GM18870 (cell line): ENCODE results near the gene LHB.

Experiments
- ATAC-seq: cut with Tn5 transposase; IDR thresholded peaks from one replicate; pipeline ENCODE4 v1.9.1; 2021; ENCODE audit warnings: moderate library complexity; ENCODE audit not compliant: unreplicated experiment

LHB gene

GRCh38 chr19:49014123-49014869 lies 2.6 kb downstream of the LHB start:
- no peak for ATAC-seq

DNA sequence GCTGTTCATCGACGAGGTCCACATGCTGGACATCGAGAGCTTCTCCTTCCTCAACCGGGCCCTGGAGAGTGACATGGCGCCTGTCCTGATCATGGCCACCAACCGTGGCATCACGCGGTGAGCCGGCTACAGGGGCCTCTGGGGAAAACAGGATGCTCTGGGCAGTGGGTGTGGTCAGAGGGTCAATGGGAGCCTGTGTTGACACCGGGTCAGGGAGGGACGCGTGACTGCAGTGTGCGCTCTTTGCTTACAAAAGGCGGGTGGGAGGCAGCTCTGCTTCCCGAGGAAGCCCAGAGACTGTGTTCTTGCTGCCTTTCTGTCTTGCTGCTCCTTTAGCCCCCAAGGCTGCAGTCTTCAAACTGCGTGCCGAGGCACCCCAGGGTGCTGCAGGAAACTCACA lies 5.7 kb downstream of the LHB start:
- ATAC-seq: no peak

GRCh38 chr19:49010453-49010852 lies 6.4 kb downstream of the LHB start:
- no peak for ATAC-seq

- no peak for ATAC-seq
These were observed 7.1 kb downstream of the LHB start for GRCh38 chr19:49009828-49010227.

- ATAC-seq: no peak
These were observed 10.0 kb downstream of the LHB start for GRCh38 chr19:49006905-49007304.

DNA sequence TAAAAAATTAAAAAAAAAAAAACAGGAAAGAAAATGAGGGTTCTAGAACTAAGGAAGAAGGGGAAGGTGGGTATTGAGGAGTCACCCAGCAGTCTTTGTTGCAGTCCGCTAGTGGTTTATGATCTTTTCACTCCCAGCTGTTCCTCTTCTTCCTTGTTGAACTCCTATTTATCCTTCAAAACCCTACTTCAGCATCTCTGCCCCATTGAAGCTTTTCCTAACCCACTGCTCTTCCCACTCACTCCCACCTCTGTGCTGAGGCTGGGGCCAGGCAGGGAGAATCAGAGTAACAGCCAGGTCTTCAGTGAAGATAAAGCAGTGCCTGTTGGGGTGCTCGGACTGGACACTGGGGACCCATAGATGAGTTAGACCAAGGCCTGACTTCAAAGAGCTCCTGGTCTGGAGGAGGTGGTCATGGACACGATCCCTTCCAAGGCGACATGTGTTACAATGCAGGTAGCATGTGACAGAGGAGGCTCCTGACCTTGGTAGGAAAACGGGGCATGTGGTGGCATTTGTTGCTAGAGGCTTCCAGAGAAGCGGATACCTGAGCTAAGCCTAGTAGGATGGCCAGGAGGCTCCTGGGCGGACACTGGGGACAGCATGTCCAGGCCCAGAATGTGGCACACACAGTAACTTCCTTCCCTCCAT lies 11.8 kb downstream of the LHB start:
- ATAC-seq: no peak

DNA sequence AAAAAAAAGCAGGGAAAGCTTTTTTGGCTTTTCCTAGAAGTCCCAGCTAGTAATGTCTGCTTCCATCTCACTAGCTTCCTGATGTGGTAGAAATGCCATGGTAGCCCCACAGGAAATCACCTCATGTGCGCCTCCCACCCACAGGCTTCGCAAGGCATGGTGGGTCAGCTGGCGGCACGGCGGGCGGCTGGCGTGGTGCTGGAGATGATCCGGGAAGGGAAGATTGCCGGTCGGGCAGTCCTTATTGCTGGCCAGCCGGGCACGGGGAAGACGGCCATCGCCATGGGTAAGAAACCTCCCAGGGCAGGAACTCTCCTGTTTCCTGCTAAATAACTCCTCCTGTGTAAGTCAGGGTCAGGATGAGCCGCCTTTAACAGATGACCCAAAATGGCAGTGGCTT lies 12.8 kb downstream of the LHB start:
- ATAC-seq: no peak

- ATAC-seq: no peak
These were observed 17.2 kb downstream of the LHB start for GRCh38 chr19:48999481-49000325.

DNA sequence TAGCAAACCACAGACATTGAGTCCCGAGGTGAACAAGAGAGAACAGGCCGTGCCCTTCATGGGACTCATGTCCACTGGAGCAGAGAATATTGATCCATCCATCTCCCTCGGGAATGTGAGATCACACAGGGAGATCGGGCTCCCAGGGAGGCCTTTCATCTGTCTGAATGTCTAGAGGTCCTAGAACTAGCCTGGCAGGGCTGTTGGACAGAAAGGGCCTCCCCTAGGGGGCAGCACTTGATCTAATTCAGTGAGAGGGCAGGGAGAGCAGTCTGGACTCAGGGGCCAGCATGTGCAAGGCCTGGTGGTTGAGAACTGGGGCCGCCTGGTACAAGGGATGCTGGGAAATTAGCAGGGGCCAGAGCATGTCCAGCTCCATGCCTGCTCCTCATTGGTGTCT lies 18.9 kb downstream of the LHB start:
- ATAC-seq: no peak

DNA sequence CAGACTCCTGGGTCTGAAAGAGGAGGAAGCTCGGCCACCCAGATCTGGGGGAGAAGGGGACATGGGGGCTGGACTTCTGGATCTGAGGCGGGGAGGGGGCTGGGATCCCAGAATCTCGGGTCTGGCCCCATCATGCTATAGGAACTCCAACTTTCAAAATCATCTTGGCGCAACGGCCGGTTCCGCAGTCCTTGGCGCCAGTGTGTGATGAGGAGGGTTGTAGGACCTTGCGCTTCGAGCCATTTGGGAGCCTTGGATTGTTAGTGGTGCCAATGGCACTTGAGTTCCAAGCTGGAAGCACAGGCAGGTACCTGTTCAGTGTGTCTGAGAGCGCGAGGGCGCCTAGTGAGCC lies 22.9 kb downstream of the LHB start:
- no peak for ATAC-seq

DNA sequence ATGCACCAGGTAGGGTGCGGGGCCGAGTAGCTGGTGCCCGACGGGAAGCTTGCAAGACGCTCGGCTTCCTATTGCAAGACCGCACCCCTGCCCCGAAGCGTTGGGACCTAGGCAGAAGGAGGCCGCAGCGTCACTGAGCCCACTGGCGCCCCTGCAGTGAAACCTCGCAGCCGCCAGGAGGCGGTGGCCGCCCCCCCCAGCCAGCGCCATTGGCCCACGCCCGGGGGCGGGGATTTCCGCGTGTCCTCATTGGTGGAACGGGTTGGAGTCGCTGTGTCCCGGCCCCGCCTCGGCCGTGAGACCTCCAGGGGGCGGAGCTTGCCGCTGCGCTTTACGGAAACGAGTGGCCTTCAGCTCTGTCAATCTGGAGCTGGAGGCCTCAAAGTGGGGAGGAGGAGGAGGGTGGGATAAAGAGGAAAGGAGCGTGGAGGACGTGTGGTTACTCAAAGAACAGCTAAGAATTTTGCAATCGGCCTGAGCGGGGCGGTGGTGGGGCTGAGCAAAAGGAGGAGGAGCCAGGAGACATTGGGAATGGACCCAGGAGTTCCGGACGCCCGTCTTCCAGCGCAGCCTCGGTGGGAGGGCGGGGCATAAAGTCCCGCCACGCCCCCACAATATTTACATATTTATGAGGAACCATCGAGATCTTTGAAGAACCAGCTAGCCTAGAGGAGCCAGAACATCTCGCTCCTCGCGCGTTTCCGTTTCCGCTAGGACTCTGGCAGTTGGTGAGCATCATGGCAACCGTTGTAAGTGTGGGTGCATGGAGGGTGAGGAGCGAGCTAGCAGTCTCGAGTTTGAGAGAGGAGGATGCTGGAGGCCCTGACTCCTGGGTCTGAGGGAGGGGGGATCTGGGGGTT lies 23.5 kb downstream of the LHB start, which contains the start of the genes GYS1 and RUVBL2:
GYS1 (minus strand) TSS at position 135 of the 860 bp plus-strand sequence. CDS start 197 bp downstream, outside the sequence.
RUVBL2 (plus strand) TSS at position 713 of the 860 bp plus-strand sequence; CDS start at position 738, 25 bp downstream.
- ATAC-seq: peak; percentile 81

DNA sequence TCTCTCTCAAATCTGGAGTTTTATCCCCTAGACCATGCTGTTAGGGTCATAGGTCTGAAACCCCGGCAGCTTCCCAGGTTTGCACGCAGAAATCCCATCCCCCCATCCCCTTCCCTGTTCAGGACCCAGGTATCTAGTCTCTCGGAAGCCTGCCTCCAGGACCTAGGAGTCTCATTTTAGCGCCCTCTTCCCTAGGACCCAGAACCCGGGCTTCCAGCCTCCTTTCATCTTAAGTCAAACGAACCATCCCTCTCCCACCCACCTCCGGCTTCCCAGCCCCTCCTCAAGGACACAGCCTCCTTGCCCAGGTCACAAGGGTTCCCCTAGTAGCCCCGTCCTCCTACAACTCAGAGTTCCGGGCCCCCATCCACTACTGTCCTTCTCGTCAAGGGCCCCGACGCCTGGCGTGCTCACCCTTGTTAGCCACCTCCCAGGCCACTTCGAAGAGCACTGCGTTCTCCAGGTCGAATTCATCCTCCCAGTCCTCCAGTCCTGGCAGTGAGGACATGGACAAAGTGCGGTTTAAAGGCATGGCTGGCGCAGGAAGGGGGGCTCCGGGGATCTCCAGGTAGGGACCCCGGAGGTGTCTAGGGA lies 24.2 kb downstream of the LHB start:
- peak; percentile 11 for ATAC-seq

DNA sequence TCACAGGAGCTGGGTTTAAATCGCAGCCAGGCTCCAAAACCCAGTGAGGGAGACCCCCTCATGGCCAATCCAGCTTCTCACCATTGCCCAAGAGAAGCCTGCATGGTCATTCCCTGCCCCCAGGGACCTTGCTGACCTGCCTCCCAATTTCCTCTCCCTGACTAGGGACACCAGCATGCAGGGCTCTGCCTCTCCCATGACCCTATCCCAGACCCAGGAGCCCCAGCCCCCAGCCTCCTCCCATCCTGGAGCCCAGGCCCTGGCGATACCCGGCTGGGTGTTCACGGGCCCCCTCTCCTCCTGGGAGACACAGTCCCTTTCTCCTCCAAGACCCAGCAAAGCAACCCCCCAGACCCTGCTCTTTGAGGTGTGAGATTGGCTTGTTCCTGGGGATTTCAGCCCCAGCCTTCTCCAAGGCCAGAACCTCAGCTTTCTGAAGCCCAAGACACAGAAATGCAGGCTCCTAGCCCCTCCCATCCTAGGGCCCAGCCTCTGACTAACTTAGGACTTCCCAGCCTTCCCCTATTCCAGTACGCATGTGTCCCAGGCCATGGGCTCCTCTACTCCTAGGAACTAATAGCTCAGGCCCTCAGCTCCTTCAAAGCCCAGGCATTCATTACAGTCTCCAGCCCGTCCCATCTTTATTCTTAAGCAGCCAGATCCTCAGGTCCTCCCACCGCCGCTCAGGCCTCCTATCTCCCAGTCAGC lies 24.9 kb downstream of the LHB start:
- ATAC-seq: no peak

GRCh38 chr19:48991011-48991609 lies 25.8 kb downstream of the LHB start:
- ATAC-seq: no peak

GRCh38 chr19:48990400-48990799 lies 26.5 kb downstream of the LHB start:
- no peak for ATAC-seq

DNA sequence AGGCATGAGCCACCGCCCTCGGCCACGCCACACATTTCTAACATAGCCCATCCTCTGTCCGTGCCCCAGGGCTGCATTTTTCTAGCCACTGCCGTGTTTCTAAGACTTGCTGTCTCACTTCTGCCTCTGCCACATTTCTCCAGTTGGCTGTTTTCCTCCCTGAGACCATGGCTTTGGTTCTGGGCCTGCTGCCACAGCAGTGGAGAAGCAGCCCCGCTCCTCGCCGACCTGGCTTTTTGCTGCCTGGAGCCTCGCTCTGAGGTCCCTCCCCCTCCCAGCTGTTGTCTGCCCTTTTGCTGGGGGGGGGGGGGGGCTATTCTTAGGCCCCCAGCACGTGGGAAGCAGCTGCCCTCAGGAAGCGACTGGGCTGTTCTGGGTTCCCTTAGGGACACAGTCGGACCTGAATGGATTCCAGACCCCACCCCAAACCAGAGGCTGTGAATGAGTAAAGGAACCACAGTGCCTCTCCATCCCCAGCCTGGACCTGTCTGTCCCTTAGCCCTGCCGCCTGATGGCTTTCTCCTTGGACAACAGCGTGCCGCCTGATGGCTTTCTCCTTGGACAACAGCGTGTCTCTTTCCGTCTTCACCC lies 27.1 kb downstream of the LHB start:
- ATAC-seq: no peak

GRCh38 chr19:48988860-48989259 lies 28.0 kb downstream of the LHB start:
- no peak for ATAC-seq

- ATAC-seq: no peak
These were observed 28.6 kb downstream of the LHB start for GRCh38 chr19:48988286-48988685.

- ATAC-seq: no peak
These were observed 29.6 kb downstream of the LHB start for GRCh38 chr19:48987323-48987722.
